Astrocyte of the spinal cord (primary cell): ENCODE results near the gene F2R.

Source experiments
- DNase-seq: peaks from one replicate; pipeline ENCODE4 v3.0.0; 2011; ENCODE audit warnings: low read depth, low spot score
- H3K4me3 ChIP-seq: 2 replicates; pipeline ENCODE4 v1.5.1; 2011; ENCODE audit warnings: low read depth, mild to moderate bottlenecking, low read length, moderate library complexity
- CTCF ChIP-seq: IDR thresholded peaks from 2 replicates; pipeline ENCODE4 v1.5.1; 2012; ENCODE audit warnings: low read depth, mild to moderate bottlenecking, low read length, inconsistent platforms
- in situ Hi-C: cut with HindIII; loops from 2 replicates; pipeline ENCODE4 v1.10.0; 2017; ENCODE audit warnings: low sequenced_read_pairs

Gene F2R

DNA sequence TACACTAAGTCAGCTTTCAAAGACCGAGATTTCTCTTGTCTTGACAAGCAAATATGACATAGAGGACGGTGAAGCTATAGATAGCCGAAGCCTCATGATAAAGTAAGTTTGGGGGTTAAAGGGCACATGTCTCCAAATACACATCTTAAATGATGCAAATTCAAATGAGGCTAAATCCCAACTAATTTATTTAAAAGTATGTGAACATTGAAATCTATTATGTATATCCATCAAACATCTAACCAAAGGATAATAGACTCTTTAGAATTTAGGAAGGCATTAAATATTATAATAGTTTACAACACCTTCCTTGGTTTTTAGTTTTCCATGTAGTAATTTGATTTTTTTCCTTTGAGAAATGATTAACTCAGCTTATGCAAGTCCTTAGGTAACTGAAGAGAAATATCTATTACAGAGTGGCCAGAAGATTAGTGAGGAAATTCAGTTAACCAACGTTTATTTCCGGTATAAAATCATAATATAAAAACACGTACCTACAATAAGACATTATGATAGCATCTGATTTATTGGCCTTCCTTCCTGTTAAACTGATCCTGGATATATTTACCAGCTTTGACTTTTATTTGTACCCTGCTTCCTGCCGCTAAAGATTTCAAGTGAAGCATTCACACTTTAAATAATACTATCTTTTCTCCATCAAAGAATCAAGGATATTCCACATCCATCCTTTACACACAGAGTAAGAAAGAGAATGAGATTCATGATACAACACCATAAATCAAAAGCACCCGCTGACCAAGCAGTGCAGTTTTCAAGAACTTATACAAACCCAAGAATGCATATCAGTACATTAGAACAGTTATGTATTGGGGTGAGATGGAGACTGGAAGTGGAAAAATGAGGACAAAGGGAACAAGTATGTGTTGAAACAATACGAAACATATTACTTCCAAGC is 31.9 kb upstream of the F2R start:
- no peak for TF ChIP-seq CTCF
- no peak overlapping the region for H3K4me3 ChIP-seq
- in situ Hi-C loops, result no loop called here
- DNase-seq, result no peak

DNA sequence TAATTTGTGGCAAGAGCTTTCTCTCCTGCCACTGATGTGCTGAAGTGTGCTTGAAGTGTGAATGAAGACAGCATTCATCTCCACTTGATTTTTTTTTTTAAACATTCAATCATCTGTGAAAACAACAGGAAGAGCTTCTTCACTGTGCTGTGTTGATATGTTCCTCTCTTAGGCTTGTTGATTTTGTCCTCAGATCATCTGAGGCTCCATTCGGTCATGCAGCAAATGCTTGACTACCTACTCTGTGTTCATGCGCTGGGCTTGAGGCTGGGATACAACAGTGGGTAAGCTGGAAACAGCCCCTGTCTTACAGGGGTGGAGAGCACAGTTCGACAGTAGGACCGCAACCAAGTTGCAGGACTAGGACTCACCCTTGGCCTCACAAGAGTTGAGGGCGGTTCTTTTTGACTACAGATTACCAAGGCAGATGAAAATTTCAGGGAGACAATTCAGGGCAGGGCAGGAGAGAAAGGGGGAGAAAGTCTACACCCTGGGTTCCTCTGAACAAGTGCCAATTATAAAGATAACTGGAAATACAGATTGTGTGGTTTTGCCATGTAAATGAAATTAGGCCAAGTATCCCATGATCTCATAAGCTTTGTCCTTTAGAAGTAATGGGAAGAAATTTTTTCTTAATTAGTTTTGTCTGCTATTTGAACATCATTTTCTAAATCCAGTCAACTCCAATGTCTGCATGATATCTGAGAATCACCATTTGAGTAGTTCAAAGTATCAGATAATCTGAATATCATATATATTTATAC is 31.0 kb upstream of the F2R start:
- no peak for DNase-seq
- no peak for TF ChIP-seq CTCF
- in situ Hi-C loops, result no loop called here
- no peak overlapping the region for H3K4me3 ChIP-seq

DNA sequence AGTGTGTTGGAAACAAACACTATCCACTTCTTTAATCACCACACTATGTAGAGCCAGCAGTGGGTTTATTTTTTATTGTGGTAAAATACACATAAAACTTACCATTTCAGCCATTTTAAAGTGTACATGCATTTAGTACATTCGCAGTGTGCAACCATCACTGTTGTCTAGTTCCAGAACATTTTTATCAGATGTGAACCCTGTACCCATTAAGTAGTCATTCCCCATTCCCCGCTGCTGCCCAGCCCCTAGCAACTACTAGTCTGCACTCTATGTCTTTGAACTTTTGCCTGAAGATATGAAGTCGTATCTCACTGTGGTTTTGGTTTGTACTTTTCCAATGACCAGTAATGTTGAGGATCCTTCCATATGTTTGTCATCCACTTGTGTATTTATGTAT is 30.2 kb upstream of the F2R start:
- in situ Hi-C loops, result no loop called here
- H3K4me3 ChIP-seq, result no peak overlapping the region
- TF ChIP-seq CTCF, result no peak
- DNase-seq, result no peak

DNA sequence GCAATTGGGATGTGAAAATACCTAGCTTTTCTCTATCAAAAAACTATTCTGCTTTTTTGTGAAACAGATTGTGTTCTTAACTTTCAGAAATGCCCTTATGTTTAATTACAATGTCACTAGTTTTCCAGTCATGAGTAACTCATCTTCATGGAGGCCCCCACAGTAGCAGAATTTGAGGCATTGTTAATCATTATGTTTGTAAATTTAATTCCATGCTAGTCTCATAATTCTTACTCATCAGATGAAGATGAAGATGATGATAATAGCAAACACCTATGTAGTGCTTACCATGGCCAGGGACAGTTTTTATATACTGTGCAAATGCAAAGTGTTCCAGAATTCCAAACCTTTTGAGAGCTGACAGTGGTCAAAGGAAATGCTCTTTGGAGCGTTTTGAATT is 27.7 kb upstream of the F2R start:
- TF ChIP-seq CTCF, result no peak
- in situ Hi-C loops, result no loop called here

GRCh38 chr5:76688836-76689235 is 27.1 kb upstream of the F2R start:
- H3K4me3 ChIP-seq, result no peak overlapping the region
- TF ChIP-seq CTCF, result no peak
- DNase-seq, result no peak
- in situ Hi-C loops, result no loop called here

More for the DNA sequence above, 27.7 kb upstream of the F2R start:
- no peak overlapping the region for H3K4me3 ChIP-seq
- no peak for DNase-seq

DNA sequence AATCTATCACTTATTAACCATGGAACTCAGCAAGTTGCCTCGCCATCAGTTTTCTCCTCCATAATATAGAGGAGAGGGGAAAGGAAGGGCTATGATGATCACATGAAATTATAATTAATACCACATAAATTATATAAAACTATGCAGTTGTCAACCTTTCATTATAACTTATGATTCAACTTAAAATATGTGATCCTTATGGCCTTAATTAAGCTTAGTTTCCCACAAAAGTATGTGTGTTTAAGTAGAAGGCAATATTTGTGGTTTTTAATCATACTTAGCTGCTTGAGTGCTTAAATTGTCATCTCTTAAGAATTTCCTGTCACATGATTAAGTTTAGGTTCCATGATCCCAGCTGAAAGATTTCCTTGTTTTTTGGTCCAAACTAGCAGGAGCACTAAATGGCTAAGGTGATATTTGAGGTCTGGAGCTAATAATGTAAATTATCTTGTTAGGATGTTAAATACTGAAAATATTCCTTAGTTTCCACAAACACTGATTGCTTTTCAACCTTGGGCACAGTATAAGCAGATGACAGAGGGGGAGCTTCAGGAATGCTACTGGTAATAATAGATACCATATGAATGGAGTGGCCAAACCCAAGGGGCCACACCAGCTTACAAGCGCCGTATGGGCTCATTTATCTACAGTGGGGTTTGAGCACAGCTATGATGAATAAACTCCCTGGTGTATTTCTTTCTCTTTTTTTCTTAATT is 26.4 kb upstream of the F2R start:
- peak; percentile 92 for DNase-seq
- TF ChIP-seq CTCF, result no peak
- H3K4me3 ChIP-seq, result no peak overlapping the region
- in situ Hi-C loops, result no loop called here
